ENCODE data around the gene NANP. TPM values are rescaled to one million over a fixed set of nuclear protein-coding genes. Genes with fewer than 3 reads are reported as not detected.
"Not testable (repeated sequence)": the region's sequence is repeated elsewhere in the genome, so short reads cannot be mapped to it uniquely, and the experiment has no call there.

The NANP gene
- total RNA-seq, 1 donor from 2014 or later = 5.0 TPM

GRCh38 chr20:25654487-25654886, 30.7 kb upstream of the NANP start:
- Mint-ChIP-seq H3K4me1 (ENCODE audit: low read depth, unreplicated experiment) (no peaks in the 10 kb centered on the region), H3K27me3 (ENCODE audit: low read depth, unreplicated experiment) (no peaks in the 10 kb centered on the region), H3K36me3 (ENCODE audit: low read depth, unreplicated experiment) (no peaks in the 10 kb centered on the region), H3K9me3 (ENCODE audit: unreplicated experiment) (no peaks in the 10 kb centered on the region), H3K4me3 (ENCODE audit: unreplicated experiment) (no peak overlapping the region), H3K27ac (ENCODE audit: unreplicated experiment) (no peak overlapping the region)
- no peak overlapping the region for H3K27ac ChIP-seq (ENCODE audit: low read depth, low read length)
- TF ChIP-seq CTCF (IDR thresholded peaks at IDR 0.05; ENCODE audit: insufficient read depth, low read depth, low read length) = no peak
- TF ChIP-seq EZH2 (IDR thresholded peaks at IDR 0.05; ENCODE audit: insufficient read depth, low read length) = no peak
- H3K9ac ChIP-seq (ENCODE audit: low read length) = no peak overlapping the region
- no peaks in the 10 kb centered on the region for H3K27me3 ChIP-seq (ENCODE audit: insufficient read depth, low read length)
- no peaks in the 10 kb centered on the region for H3K9me3 ChIP-seq (ENCODE audit: insufficient read depth, low read depth, low read length)
- no peaks in the 10 kb centered on the region for H3K79me2 ChIP-seq (ENCODE audit: insufficient read depth, low read length)
- no peak overlapping the region for H3K4me2 ChIP-seq (ENCODE audit: low read length)
- no peaks in the 10 kb centered on the region for H4K20me1 ChIP-seq (ENCODE audit: insufficient read depth, low read length)
- H3K4me3 ChIP-seq (ENCODE audit: insufficient read depth, low read depth, low read length) = no peak overlapping the region
- DNase-seq (ENCODE audit: low read depth) (no peak), FAIRE-seq (no peak)
- H3K36me3 ChIP-seq (ENCODE audit: insufficient read depth, low read length) = no peaks in the 10 kb centered on the region
- no peak overlapping the region for H2AFZ ChIP-seq (ENCODE audit: low read depth, low read length)
- H3K4me1 ChIP-seq (ENCODE audit: insufficient read depth, low read length) = no peaks in the 10 kb centered on the region

GRCh38 chr20:25652866-25653265, 29.1 kb upstream of the NANP start:
- not testable (repeated sequence) for H3K36me3 Mint-ChIP-seq (ENCODE audit: low read depth, unreplicated experiment); H3K4me1 ChIP-seq (ENCODE audit: insufficient read depth, low read length); H3K27ac ChIP-seq (ENCODE audit: low read depth, low read length); FAIRE-seq; H4K20me1 ChIP-seq (ENCODE audit: insufficient read depth, low read length); H3K4me2 ChIP-seq (ENCODE audit: low read length); H3K79me2 ChIP-seq (ENCODE audit: insufficient read depth, low read length); H3K27me3 Mint-ChIP-seq (ENCODE audit: low read depth, unreplicated experiment); H3K27ac Mint-ChIP-seq (ENCODE audit: unreplicated experiment); H2AFZ ChIP-seq (ENCODE audit: low read depth, low read length); H3K9ac ChIP-seq (ENCODE audit: low read length); H3K4me3 Mint-ChIP-seq (ENCODE audit: unreplicated experiment); H3K9me3 ChIP-seq (ENCODE audit: insufficient read depth, low read depth, low read length); H3K36me3 ChIP-seq (ENCODE audit: insufficient read depth, low read length); H3K9me3 Mint-ChIP-seq (ENCODE audit: unreplicated experiment); DNase-seq (ENCODE audit: low read depth); H3K27me3 ChIP-seq (ENCODE audit: insufficient read depth, low read length); H3K4me1 Mint-ChIP-seq (ENCODE audit: low read depth, unreplicated experiment); H3K4me3 ChIP-seq (ENCODE audit: insufficient read depth, low read depth, low read length)

GRCh38 chr20:25644814-25645213, 21.0 kb upstream of the NANP start:
- H3K27me3 Mint-ChIP-seq (ENCODE audit: low read depth, unreplicated experiment) = no peaks in the 10 kb centered on the region
- Histone ChIP-seq H3K9ac (ENCODE audit: low read length) (no peak overlapping the region), H3K4me1 (ENCODE audit: insufficient read depth, low read length) (no peaks in the 10 kb centered on the region), H3K79me2 (ENCODE audit: insufficient read depth, low read length) (no peaks in the 10 kb centered on the region), H3K36me3 (ENCODE audit: insufficient read depth, low read length) (no peaks in the 10 kb centered on the region), H3K4me2 (ENCODE audit: low read length) (no peak overlapping the region), H4K20me1 (ENCODE audit: insufficient read depth, low read length) (no peaks in the 10 kb centered on the region), H3K9me3 (ENCODE audit: insufficient read depth, low read depth, low read length) (no peaks in the 10 kb centered on the region), H3K27me3 (ENCODE audit: insufficient read depth, low read length) (no peaks in the 10 kb centered on the region), H2AFZ (ENCODE audit: low read depth, low read length) (no peak overlapping the region), H3K4me3 (ENCODE audit: insufficient read depth, low read depth, low read length) (no peak overlapping the region), H3K27ac (ENCODE audit: low read depth, low read length) (no peak overlapping the region)
- no peak overlapping the region for H3K27ac Mint-ChIP-seq (ENCODE audit: unreplicated experiment)
- DNase-seq (ENCODE audit: low read depth) = no peak
- no peak overlapping the region for H3K4me3 Mint-ChIP-seq (ENCODE audit: unreplicated experiment)
- no peak for FAIRE-seq
- TF ChIP-seq EZH2 (IDR thresholded peaks at IDR 0.05; ENCODE audit: insufficient read depth, low read length) (no peak), CTCF (IDR thresholded peaks at IDR 0.05; ENCODE audit: insufficient read depth, low read depth, low read length) (no peak)
- H3K36me3 Mint-ChIP-seq (ENCODE audit: low read depth, unreplicated experiment) = peaks cover 11% of the 10 kb centered on the region
- H3K4me1 Mint-ChIP-seq (ENCODE audit: low read depth, unreplicated experiment) = no peaks in the 10 kb centered on the region
- peaks cover 4% of the 10 kb centered on the region for H3K9me3 Mint-ChIP-seq (ENCODE audit: unreplicated experiment)
